ENCODE data around the gene PGAM2.
A peak's percentile ranks its signal among the peaks of the same experiment; 100 is the strongest.
"Not testable (repeated sequence)": the region's sequence is repeated elsewhere in the genome, so short reads cannot be mapped to it uniquely, and the experiment has no call there.

PGAM2 gene

GRCh38 chr7:44045226-44046014, 19.9 kb downstream of the PGAM2 start:
- TF ChIP-seq CTCF (conservative IDR thresholded peaks at IDR 0.05; ENCODE audit: low read depth, low read length) = no peak
- no peak for DNase-seq (ENCODE audit: low read depth)
- peak overlapping the region; percentile 95 for H3K4me3 ChIP-seq (ENCODE audit: low read depth, low read length)

GRCh38 chr7:44044315-44045225, 20.8 kb downstream of the PGAM2 start, which contains the start of gene DBNL:
TSS of gene DBNL (plus strand) at chr7:44044702. CDS start at chr7:44044738, 36 bp downstream.
- peak within 1 kb of the TSS; percentile 95 for H3K4me3 ChIP-seq (ENCODE audit: low read depth, low read length)
- peak; percentile 83 for DNase-seq (ENCODE audit: low read depth)
- no peak for TF ChIP-seq CTCF (conservative IDR thresholded peaks at IDR 0.05; ENCODE audit: low read depth, low read length)

GRCh38 chr7:44043902-44044301, 21.5 kb downstream of the PGAM2 start:
- peak overlapping the region; percentile 95 for H3K4me3 ChIP-seq (ENCODE audit: low read depth, low read length)
- DNase-seq (ENCODE audit: low read depth) = no peak
- no peak for TF ChIP-seq CTCF (conservative IDR thresholded peaks at IDR 0.05; ENCODE audit: low read depth, low read length)

GRCh38 chr7:44042221-44042620, 23.1 kb downstream of the PGAM2 start:
- TF ChIP-seq CTCF (conservative IDR thresholded peaks at IDR 0.05; ENCODE audit: low read depth, low read length) = no peak
- no peak overlapping the region for H3K4me3 ChIP-seq (ENCODE audit: low read depth, low read length)
- no peak for DNase-seq (ENCODE audit: low read depth)

GRCh38 chr7:44040493-44040891, 24.9 kb downstream of the PGAM2 start:
- peak overlapping the region; percentile 36 for H3K4me3 ChIP-seq (ENCODE audit: low read depth, low read length)
- DNase-seq (ENCODE audit: low read depth) = not testable (repeated sequence)

- DNase-seq (ENCODE audit: low read depth); H3K4me3 ChIP-seq (ENCODE audit: low read depth, low read length): not testable (repeated sequence)
Measured at GRCh38 chr7:44039800-44040492, 25.4 kb downstream of the PGAM2 start.

GRCh38 chr7:44038961-44039558, 26.3 kb downstream of the PGAM2 start:
- peak overlapping the region; percentile 46 for H3K4me3 ChIP-seq (ENCODE audit: low read depth, low read length)

GRCh38 chr7:44038553-44038952, 26.8 kb downstream of the PGAM2 start:
- H3K4me3 ChIP-seq (ENCODE audit: low read depth, low read length); DNase-seq (ENCODE audit: low read depth): not testable (repeated sequence)

More at GRCh38 chr7:44038961-44039558, 26.3 kb downstream of the PGAM2 start:
- DNase-seq (ENCODE audit: low read depth) = peak; percentile 54

GRCh38 chr7:44037951-44038350, 27.4 kb downstream of the PGAM2 start:
- not testable (repeated sequence) for DNase-seq (ENCODE audit: low read depth); H3K4me3 ChIP-seq (ENCODE audit: low read depth, low read length)

GRCh38 chr7:44036364-44036763, 29.0 kb downstream of the PGAM2 start:
- H3K4me3 ChIP-seq (ENCODE audit: low read depth, low read length) = not testable (repeated sequence)
- DNase-seq (ENCODE audit: low read depth) = peak; percentile 49

- not testable (repeated sequence) for DNase-seq (ENCODE audit: low read depth); H3K4me3 ChIP-seq (ENCODE audit: low read depth, low read length)
Measured at GRCh38 chr7:44033971-44034844, 31.2 kb downstream of the PGAM2 start.

- DNase-seq (ENCODE audit: low read depth) = not testable (repeated sequence)
Measured at GRCh38 chr7:44032031-44032430, 33.3 kb downstream of the PGAM2 start.

More at GRCh38 chr7:44032031-44032430, 33.3 kb downstream of the PGAM2 start:
- not testable (repeated sequence) for H3K4me3 ChIP-seq (ENCODE audit: low read depth, low read length)

All from choroid plexus epithelial cell (primary cell).